GM19372 (cell line): Measurements from ENCODE around the gene C8G.

Source experiments
- ATAC-seq: cut with Tn5 transposase; IDR thresholded peaks from one replicate; pipeline ENCODE4 v1.9.1; 2021; ENCODE audit warnings: mild to moderate bottlenecking, low read depth, moderate library complexity; ENCODE audit not compliant: unreplicated experiment

The C8G gene

DNA sequence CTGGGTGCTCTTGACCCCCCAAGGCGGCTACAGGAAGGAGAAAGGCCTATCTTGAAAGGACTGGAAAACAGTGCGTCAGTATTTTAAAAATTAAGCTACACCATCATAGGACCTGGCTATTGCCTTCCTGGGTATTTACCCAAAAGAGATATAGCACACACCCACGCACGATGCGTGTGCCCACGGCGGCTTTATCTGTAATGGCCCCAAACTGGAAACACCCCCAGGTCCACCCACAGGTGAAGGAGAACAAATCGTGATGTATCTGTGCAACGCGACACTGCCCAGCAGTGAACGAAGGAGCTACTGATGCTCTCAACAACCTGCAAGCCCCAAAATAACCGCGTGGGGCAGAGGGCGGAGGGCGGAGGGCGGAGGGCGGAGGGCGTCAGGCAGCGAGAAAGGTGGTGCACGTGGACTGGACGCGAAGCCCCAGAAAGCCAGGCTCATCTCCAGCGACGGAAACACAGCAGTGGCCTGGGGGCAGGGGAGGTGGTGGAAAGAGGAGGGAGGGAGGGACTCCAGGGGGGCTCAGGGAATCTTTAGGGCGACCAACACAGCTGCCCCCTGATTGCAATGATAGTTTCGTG lies 19.9 kb downstream of the C8G start:
- ATAC-seq: no peak

GRCh38 chr9:136965771-136966484 lies 20.9 kb downstream of the C8G start:
- no peak for ATAC-seq

DNA sequence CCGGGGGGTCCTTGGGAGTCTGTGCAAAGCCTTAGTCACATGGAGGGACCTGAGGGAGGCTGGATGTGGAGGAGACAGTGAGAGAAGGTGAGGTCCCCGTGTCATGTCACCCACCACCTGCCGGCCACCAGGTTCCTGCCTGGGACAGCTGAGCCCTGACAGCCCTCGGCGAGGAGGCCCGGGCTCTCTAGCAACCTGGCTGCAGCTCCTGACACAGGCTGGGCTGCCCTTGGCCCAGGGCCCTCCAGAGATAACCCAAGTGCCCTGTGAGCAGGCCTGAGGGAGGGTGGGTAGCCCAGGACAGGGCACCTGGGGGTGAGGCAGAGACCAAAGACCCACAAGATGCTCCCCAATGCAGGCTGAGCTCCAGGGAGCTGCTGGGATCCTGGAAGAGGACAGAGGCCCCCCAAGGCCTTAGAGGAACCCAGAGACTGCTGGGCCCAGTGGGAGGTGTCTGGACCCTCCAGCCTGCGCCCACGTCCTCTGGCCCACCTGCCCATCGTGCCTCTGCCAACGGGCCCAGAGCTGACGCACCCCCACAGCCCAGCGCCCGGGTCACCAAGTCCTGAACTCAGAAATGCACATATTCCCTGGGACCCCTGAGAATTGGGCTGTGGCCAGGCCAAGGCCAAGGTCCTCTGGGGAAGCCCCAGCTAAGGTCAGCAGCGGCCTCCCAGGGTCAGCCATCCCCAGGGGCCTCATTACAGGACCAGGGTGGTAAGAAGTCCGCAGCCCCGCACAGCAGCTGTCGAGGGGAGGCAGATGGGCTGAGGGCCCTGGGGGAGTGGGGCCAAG lies 23.5 kb downstream of the C8G start:
- ATAC-seq: no peak

GRCh38 chr9:136969150-136969549 lies 24.1 kb downstream of the C8G start:
- ATAC-seq: no peak

DNA sequence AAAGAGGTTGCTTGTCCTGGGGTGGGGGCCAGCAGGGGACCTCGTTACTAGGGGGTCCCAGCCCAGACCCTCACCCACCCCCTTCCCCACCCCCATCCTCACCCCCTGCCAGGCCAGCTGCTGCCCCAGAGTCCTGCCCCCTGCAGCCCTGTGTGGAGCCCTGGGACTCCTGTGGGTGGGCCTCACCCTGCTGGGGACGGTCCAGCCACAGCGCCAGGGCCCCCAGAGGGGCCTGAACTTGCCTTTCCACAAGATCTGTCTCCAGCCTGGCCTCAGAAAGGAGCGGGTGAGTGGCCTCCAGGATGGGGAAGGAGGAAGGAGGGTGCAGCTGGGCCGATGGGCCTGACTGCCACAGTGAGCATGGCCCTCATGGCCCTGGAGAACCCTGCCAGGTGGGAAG lies 24.7 kb downstream of the C8G start:
- ATAC-seq: no peak

GRCh38 chr9:136970361-136970760 lies 25.3 kb downstream of the C8G start:
- no peak for ATAC-seq

GRCh38 chr9:136971746-136972145 lies 26.7 kb downstream of the C8G start:
- no peak for ATAC-seq

GRCh38 chr9:136972335-136972734 lies 27.3 kb downstream of the C8G start:
- no peak for ATAC-seq

DNA sequence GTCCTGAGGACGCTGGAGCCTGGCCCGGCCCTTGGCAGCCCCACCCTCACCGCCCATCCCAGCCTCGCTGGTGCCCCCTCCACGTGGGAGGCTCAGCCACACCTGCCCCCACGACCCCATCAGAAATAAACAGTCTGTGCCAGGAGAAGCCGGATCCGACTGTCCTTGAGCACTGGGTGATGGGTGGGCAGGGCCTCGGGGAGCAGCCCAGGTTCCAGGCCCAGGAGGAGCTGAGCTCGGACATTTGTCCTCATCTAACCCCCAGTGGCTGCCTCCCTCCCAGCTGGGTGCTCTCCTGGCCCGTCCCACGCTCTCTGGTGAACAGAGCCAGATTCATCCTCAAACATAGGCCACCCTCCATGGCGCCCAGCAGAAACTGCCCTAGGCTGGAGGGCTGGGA lies 27.7 kb downstream of the C8G start:
- ATAC-seq: no peak

DNA sequence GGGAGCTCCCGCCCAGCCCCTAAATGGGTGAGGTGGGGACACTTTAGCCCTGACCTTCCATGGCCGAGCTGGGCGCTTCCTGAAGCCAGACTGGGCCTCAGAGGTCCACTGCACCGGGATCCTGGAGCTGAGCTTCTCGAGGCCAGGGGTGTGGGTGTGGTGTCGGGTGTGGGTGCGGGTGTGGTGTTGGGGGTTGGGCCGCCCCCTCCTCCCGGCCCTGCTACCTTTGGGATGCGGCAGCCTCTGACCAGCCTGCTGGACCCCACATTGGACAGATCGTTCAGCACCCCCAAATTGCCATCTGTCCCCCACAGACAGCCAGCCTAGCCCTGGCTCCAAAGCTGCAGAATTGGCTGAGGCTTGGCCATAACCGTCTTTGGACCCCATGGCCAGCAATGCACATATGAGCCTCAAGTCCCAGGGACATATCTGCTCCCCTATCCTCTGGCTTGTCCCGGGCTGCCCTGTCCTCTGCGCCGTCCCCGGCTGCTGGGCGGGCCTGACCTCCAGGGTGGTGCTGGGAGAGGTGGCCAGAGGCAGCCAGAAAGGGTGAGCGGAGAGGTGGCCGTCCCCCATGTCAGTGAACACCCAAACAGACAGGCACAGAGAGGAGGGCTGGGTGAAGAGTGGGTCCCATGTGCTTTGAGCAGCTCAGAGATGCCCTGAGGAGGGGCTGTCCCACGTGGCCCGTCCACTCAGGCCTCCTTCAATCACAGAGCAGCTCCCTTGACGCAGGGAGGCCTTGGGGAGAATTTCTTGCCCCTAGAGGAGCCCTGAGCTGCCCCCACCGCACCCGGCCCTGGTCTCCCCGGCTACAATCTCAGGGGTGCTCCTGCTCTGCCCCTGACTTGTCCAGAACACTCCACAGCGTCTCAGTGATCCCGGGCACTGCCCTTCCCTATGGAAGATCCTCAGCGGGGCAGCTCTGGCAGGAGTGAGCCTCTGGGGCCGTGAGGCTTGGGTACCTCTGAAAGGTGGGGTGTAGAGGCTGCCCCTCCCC lies 28.9 kb downstream of the C8G start:
- no peak for ATAC-seq

GRCh38 chr9:136974817-136975535 lies 29.9 kb downstream of the C8G start:
- no peak for ATAC-seq

- no peak for ATAC-seq
These were observed 30.6 kb downstream of the C8G start for GRCh38 chr9:136975644-136976043.

DNA sequence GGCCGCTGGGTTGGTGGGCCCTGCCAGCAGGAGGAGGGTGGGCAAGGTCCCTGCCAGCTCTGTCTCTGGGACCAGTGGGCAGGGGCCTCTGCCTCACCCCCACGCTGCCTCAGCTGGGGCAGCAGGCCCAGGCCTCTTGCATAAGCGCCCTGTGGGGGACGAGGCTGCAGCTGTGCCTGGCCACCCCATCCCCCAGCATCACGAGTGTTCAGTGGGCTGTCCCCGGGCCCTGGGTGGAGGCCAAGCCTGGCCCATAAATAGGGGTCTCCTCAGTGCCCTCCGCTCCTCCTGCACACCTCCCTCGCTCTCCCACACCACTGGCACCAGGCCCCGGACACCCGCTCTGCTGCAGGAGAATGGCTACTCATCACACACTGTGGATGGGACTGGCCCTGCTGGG lies 32.2 kb downstream of the C8G start, which contains the start of gene PTGDS:
PTGDS (plus strand) TSS at position 282 of the 400 bp plus-strand sequence; CDS start at position 357, 75 bp downstream.
- no peak for ATAC-seq

GRCh38 chr9:136977649-136978072 lies 32.6 kb downstream of the C8G start:
- no peak for ATAC-seq

DNA sequence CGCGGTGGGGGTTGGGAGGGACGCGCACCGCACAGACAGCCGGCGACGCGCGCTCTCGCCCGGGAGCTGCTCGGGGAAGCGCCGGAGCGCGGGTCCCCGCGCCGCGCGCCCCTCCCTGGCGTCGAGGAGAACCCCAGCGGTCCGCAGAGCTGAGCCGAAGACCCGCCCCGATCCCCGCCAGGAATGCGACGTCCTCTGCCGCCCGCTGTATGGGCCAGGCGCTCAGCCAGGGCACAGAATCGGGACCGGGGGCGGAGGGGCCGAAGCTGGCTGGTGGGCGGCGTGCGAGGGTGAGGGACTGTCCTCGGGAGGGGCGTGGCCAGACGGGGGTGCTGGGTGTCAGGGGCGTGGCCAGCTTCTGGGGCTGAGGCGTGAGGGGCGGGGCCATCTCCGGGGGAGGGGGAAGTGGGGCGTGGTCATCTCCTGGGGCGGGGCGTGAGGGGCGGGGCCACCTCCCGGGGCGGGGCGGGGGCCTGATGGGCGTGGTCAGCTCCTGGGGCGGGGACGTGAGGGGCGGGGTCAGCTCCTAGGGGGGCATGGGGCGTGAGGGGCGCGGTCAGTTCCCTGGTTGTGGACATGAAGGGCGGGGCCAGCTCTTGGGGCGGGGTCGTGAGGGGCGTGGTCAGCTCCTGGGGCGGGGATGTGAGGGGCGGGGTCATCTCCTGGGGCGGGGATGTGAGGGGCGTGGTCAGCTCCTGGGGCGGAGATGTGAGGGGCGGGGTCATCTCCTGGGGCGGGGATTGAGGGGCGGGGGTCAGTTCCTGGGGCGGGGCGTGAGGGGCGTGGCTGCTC lies 33.2 kb downstream of the C8G start:
- no peak for ATAC-seq

DNA sequence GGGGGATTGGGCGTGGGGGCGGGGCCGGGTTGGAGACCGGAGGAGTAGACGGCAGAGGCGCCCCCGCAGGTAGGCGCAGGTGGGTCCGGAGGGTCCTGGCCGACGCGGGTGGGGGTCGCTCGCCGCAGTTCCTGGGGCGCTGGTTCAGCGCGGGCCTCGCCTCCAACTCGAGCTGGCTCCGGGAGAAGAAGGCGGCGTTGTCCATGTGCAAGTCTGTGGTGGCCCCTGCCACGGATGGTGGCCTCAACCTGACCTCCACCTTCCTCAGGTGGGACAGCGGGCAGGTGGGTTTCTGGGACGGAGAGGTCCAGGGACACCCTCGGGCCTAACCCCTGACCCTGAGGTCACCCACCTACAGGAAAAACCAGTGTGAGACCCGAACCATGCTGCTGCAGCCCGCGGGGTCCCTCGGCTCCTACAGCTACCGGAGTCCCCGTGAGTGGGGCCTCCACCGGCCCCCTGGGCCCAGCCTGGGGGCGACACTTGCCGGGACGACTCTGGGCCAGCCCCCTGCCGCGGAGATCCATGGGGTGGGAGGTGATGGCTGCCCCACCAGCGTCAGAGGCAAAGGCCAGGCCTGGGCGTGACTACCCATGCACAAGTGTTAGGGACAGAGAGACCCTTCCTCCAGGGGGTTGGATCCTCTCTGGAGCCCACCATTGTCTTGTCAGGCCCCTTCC lies 34.0 kb downstream of the C8G start:
- no peak for ATAC-seq

DNA sequence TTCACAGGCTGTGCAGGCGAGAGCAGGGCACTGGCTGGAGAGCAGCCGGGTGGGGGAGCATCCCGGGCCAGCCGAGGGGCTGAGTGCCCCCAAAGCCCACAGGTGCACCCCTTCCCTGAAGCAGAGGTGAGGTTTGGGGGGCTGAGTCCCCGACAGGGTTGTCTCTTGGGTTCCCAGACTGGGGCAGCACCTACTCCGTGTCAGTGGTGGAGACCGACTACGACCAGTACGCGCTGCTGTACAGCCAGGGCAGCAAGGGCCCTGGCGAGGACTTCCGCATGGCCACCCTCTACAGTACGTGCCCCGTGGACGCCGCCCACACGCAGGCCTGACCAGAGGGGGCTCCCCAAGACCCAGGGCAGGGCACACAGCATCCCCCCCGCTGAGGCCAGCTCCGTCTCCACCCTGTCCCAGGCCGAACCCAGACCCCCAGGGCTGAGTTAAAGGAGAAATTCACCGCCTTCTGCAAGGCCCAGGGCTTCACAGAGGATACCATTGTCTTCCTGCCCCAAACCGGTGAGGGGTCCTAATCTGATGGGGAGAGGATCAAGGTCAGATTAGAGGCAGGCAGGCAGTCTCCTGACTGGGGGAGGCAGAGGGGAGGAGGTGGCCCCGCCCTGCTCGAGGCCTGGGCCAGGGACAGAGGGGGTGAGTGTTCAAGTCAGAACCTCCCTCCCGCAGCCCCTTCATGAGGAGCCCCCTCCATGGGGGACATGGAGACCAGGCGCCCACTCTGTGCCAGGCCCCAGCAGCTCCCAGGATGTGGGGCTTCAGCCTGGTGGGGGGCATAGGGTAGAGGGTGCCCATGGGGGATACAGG lies 34.9 kb downstream of the C8G start:
- no peak for ATAC-seq
